Measurements from ENCODE around the gene DSCAM. TPM values are rescaled to one million over a fixed set of nuclear protein-coding genes. Genes with fewer than 3 reads are reported as not detected.

Gene DSCAM
- total RNA-seq, 4 donors from 2014 or later = 0.07 TPM; not detected in 3

- intact Hi-C loops (cut with DNase I; ENCODE audit: low total_unique reads) = no loop called here
- H3K27ac ChIP-seq = no peak overlapping the region
- H3K27me3 ChIP-seq = no peaks in the 10 kb centered on the region
- no peak overlapping the region for H3K4me3 ChIP-seq
- H3K9me3 ChIP-seq = no peaks in the 10 kb centered on the region
- no peaks in the 10 kb centered on the region for H3K36me3 ChIP-seq
- no peak for DNase-seq
- H3K4me1 ChIP-seq = no peaks in the 10 kb centered on the region
- TF ChIP-seq CTCF (IDR thresholded peaks at IDR 0.05) (no peak), POLR2A (IDR thresholded peaks at IDR 0.05) (no peak)
Observed at GRCh38 chr21:40463176-40463575, 383.8 kb downstream of the DSCAM start.

- TF ChIP-seq POLR2A (IDR thresholded peaks at IDR 0.05) = no peak
- TF ChIP-seq CTCF (IDR thresholded peaks at IDR 0.05) = no peak
- Histone ChIP-seq H3K36me3 (no peaks in the 10 kb centered on the region), H3K4me3 (no peak overlapping the region), H3K9me3 (no peaks in the 10 kb centered on the region), H3K4me1 (no peaks in the 10 kb centered on the region), H3K27ac (no peak overlapping the region), H3K27me3 (no peaks in the 10 kb centered on the region)
- DNase-seq = no peak
- intact Hi-C loops (cut with DNase I; ENCODE audit: low total_unique reads) = no loop called here
Observed at GRCh38 chr21:40461008-40461407, 385.9 kb downstream of the DSCAM start.

- Histone ChIP-seq H3K27ac (no peak overlapping the region), H3K27me3 (no peaks in the 10 kb centered on the region), H3K4me3 (no peak overlapping the region), H3K9me3 (no peaks in the 10 kb centered on the region), H3K36me3 (no peaks in the 10 kb centered on the region), H3K4me1 (no peaks in the 10 kb centered on the region)
- TF ChIP-seq POLR2A (IDR thresholded peaks at IDR 0.05) (no peak), CTCF (IDR thresholded peaks at IDR 0.05) (no peak)
- no peak for DNase-seq
- intact Hi-C loops (cut with DNase I; ENCODE audit: low total_unique reads) = no loop called here
Observed at GRCh38 chr21:40457741-40458140, 389.2 kb downstream of the DSCAM start.

- intact Hi-C loops (cut with DNase I; ENCODE audit: low total_unique reads) = no loop called here
- Histone ChIP-seq H3K36me3 (no peaks in the 10 kb centered on the region), H3K4me1 (no peaks in the 10 kb centered on the region), H3K27ac (no peak overlapping the region), H3K9me3 (no peaks in the 10 kb centered on the region), H3K4me3 (no peak overlapping the region), H3K27me3 (no peaks in the 10 kb centered on the region)
- DNase-seq = no peak
- TF ChIP-seq POLR2A (IDR thresholded peaks at IDR 0.05) (no peak), CTCF (IDR thresholded peaks at IDR 0.05) (no peak)
Observed at GRCh38 chr21:40454057-40454456, 392.9 kb downstream of the DSCAM start.

- intact Hi-C loops (cut with DNase I; ENCODE audit: low total_unique reads) = no loop called here
Observed at GRCh38 chr21:40453183-40453582, 393.8 kb downstream of the DSCAM start.

More at GRCh38 chr21:40453183-40453582, 393.8 kb downstream of the DSCAM start:
- TF ChIP-seq CTCF (IDR thresholded peaks at IDR 0.05) (no peak), POLR2A (IDR thresholded peaks at IDR 0.05) (no peak)
- no peak for DNase-seq
- H3K4me1 ChIP-seq = no peaks in the 10 kb centered on the region
- no peak overlapping the region for H3K4me3 ChIP-seq
- no peaks in the 10 kb centered on the region for H3K27me3 ChIP-seq
- no peak overlapping the region for H3K27ac ChIP-seq
- H3K9me3 ChIP-seq = no peaks in the 10 kb centered on the region
- H3K36me3 ChIP-seq = no peaks in the 10 kb centered on the region

Measured in uterus (tissue), 4 donors.